ENCODE results near the gene MATCAP1. TPM values are rescaled to one million over a fixed set of nuclear protein-coding genes. Genes with fewer than 3 reads are reported as not detected.

MATCAP1 gene
- polyA plus RNA-seq, 1 donor from 2014 or later: 323 TPM

DNA sequence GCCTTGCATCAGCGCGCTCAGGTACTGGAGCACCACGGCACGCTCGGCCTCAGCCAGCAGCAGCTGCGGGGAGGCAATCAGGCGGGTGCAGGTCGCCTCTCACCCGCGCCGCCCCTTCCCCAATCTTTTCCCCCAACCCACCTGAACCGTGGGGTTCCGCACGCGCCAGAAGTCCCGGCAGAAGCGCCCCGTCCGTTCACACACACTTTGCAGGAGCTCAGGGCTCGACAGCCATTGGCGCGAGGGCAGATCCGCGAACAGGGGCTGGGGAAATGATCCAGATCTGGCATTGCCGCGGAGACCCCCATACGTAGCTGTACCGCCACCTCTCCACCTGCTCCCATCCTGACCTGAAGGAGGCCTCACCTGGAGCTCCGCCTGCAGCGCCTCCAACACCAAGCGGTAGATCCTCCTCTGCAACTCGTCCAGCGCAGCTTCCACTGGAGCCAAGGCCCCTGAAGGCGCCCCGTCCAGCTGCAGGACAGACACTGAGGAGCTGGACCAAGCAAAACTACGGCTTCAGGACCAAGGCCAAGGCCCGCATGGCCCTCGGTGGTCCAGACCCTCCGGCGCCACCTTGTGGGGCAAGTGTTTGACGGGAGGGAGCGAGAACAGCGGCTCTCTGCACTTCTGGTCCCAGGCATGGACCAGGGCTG lies 1.4 kb upstream of the MATCAP1 start:
- peak overlapping the region; percentile 94 for H3K9ac ChIP-seq (ENCODE audit: low read length)
- no peak overlapping the region for H3K4me2 ChIP-seq (ENCODE audit: low read length)
- peak overlapping the region; percentile 91 for H3K4me3 ChIP-seq (ENCODE audit: low read length)
- H3K36me3 ChIP-seq (ENCODE audit: insufficient read depth, low read length): no peaks in the 10 kb centered on the region
- H4K20me1 ChIP-seq (ENCODE audit: insufficient read depth): no peaks in the 10 kb centered on the region
- H3K9me3 ChIP-seq (ENCODE audit: low read length): no peaks in the 10 kb centered on the region
- no peak overlapping the region for H2AFZ ChIP-seq (ENCODE audit: low read depth, low read length)
- peak overlapping the region; percentile 93 for H3K27ac ChIP-seq (ENCODE audit: low read length)
- H3K27me3 ChIP-seq (ENCODE audit: insufficient read depth, low read depth, low read length): no peaks in the 10 kb centered on the region
- no peaks in the 10 kb centered on the region for H3K9me2 ChIP-seq (ENCODE audit: insufficient read depth, low read length)
- peaks cover 24% of the 10 kb centered on the region for H3K79me2 ChIP-seq (replicated peaks; ENCODE audit: insufficient read depth, low read length)
- H3F3A ChIP-seq (ENCODE audit: insufficient read depth, low read length, poor library complexity, severe bottlenecking): no peaks in the 10 kb centered on the region
- TF ChIP-seq RAD21 (conservative IDR thresholded peaks at IDR 0.05): peak; percentile 56
- TF ChIP-seq CTCF (IDR thresholded peaks at IDR 0.05; ENCODE audit: poor library complexity, severe bottlenecking): peak; percentile 72
- TF ChIP-seq, protein P1, sequence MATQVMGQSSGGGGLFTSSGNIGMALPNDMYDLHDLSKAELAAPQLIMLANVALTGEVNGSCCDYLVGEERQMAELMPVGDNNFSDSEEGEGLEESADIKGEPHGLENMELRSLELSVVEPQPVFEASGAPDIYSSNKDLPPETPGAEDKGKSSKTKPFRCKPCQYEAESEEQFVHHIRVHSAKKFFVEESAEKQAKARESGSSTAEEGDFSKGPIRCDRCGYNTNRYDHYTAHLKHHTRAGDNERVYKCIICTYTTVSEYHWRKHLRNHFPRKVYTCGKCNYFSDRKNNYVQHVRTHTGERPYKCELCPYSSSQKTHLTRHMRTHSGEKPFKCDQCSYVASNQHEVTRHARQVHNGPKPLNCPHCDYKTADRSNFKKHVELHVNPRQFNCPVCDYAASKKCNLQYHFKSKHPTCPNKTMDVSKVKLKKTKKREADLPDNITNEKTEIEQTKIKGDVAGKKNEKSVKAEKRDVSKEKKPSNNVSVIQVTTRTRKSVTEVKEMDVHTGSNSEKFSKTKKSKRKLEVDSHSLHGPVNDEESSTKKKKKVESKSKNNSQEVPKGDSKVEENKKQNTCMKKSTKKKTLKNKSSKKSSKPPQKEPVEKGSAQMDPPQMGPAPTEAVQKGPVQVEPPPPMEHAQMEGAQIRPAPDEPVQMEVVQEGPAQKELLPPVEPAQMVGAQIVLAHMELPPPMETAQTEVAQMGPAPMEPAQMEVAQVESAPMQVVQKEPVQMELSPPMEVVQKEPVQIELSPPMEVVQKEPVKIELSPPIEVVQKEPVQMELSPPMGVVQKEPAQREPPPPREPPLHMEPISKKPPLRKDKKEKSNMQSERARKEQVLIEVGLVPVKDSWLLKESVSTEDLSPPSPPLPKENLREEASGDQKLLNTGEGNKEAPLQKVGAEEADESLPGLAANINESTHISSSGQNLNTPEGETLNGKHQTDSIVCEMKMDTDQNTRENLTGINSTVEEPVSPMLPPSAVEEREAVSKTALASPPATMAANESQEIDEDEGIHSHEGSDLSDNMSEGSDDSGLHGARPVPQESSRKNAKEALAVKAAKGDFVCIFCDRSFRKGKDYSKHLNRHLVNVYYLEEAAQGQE (IDR thresholded peaks at IDR 0.05; ENCODE audit: borderline replicate concordance): no peak
- TF ChIP-seq SMC3 (conservative IDR thresholded peaks at IDR 0.05; ENCODE audit: poor library complexity): peak; percentile 78
- TF ChIP-seq MXI1 (conservative IDR thresholded peaks at IDR 0.05; ENCODE audit: poor library complexity, severe bottlenecking): no peak
- no peak for TF ChIP-seq POLR2AphosphoS5 (IDR thresholded peaks at IDR 0.05)
- no peak for TF ChIP-seq EP300 (conservative IDR thresholded peaks at IDR 0.05; ENCODE audit: poor library complexity, severe bottlenecking)
- TF ChIP-seq EZH2 (IDR thresholded peaks at IDR 0.05; ENCODE audit: borderline replicate concordance, insufficient read depth, low read length, poor library complexity, severe bottlenecking): no peak

DNA sequence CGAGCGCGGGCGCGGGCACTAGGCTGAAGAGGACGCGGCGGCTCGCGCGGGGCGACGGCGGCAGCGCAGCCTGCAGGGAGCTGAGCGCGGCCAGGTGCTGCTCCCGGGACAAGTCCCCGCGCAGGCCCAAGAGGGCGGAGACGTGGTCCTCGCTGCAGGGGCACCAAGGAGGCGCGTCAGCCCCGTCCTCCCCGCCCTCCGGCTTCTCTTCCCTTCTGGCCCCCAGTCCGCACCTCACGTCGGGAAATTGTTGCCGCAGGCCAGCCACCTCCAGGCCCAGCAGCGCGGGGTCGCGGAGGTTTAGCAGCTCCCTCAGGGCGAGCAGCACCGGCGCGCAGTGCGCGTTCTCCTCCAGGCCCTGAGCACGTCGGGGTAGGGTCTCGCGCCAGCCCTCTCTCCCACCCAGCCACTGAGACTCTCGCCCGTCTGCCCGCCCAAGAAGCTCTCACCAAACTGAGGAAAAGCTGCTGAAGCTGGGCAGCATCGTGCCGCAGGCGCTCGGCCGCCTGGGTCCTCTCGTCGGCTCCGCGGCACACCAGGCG lies 761 bp upstream of the MATCAP1 start:
- peak overlapping the region; percentile 94 for H3K9ac ChIP-seq (ENCODE audit: low read length)
- H2AFZ ChIP-seq (ENCODE audit: low read depth, low read length): peak overlapping the region; percentile 59
- peak overlapping the region; percentile 93 for H3K27ac ChIP-seq (ENCODE audit: low read length)

More for the DNA sequence above, 761 bp upstream of the MATCAP1 start:
- H3K27me3 ChIP-seq (ENCODE audit: insufficient read depth, low read depth, low read length): peaks cover 6% of the 10 kb centered on the region
- no peaks in the 10 kb centered on the region for H3K9me2 ChIP-seq (ENCODE audit: insufficient read depth, low read length)
- H3K9me3 ChIP-seq (ENCODE audit: low read length): no peaks in the 10 kb centered on the region
- H3K4me2 ChIP-seq (ENCODE audit: low read length): peak overlapping the region; percentile 22
- peak overlapping the region; percentile 91 for H3K4me3 ChIP-seq (ENCODE audit: low read length)
- H3K36me3 ChIP-seq (ENCODE audit: insufficient read depth, low read length): no peaks in the 10 kb centered on the region
- H4K20me1 ChIP-seq (ENCODE audit: insufficient read depth): no peaks in the 10 kb centered on the region
- H3F3A ChIP-seq (ENCODE audit: insufficient read depth, low read length, poor library complexity, severe bottlenecking): no peaks in the 10 kb centered on the region
- TF ChIP-seq EZH2 (IDR thresholded peaks at IDR 0.05; ENCODE audit: borderline replicate concordance, insufficient read depth, low read length, poor library complexity, severe bottlenecking) (no peak), MXI1 (conservative IDR thresholded peaks at IDR 0.05; ENCODE audit: poor library complexity, severe bottlenecking) (peak; percentile 31), EP300 (conservative IDR thresholded peaks at IDR 0.05; ENCODE audit: poor library complexity, severe bottlenecking) (no peak), CTCF (IDR thresholded peaks at IDR 0.05; ENCODE audit: poor library complexity, severe bottlenecking) (no peak), SMC3 (conservative IDR thresholded peaks at IDR 0.05; ENCODE audit: poor library complexity) (peak; percentile 7), TAF1 (IDR thresholded peaks at IDR 0.05; ENCODE audit: low read depth) (no peak), POLR2AphosphoS5 (IDR thresholded peaks at IDR 0.05) (no peak), RAD21 (conservative IDR thresholded peaks at IDR 0.05) (no peak)
- TF ChIP-seq, protein P1 (IDR thresholded peaks at IDR 0.05; ENCODE audit: borderline replicate concordance): no peak
- peaks cover 24% of the 10 kb centered on the region for H3K79me2 ChIP-seq (replicated peaks; ENCODE audit: insufficient read depth, low read length)
